ENCODE data around the gene VPS37C.

GRCh38 chr11:61120706-61121191 is 40.5 kb downstream of the VPS37C start:
- no peak for TF ChIP-seq POLR2A (IDR thresholded peaks at IDR 0.05; ENCODE audit: low read depth, low read length)
- TF ChIP-seq POLR2AphosphoS5 (IDR thresholded peaks at IDR 0.05; ENCODE audit: low read depth, low read length) = no peak
- no peak for TF ChIP-seq TAF1 (IDR thresholded peaks at IDR 0.05; ENCODE audit: borderline replicate concordance, low read depth, low read length)
